Gastroesophageal sphincter (tissue), 4 donors: ENCODE measurements around the gene NKD2. TPM values are rescaled to one million over a fixed set of nuclear protein-coding genes. Genes with fewer than 3 reads are reported as not detected.
"Not testable (repeated sequence)": the region's sequence is repeated elsewhere in the genome, so short reads cannot be mapped to it uniquely, and the experiment has no call there.

Experiments
- ATAC-seq: fragments of 150-250 bp; one replicate; pipeline ENCODE4 v1.9.1; 2016; ENCODE audit warnings: mild to moderate bottlenecking, moderate library complexity
- H3K27ac ChIP-seq, 4 donors: fragments of 200-600 bp; sonication (generic) in 3 of 4; 1 replicate in 3 of 4; 2 replicates in 1 of 4; pipeline ENCODE4 v1.5.1; 2016 to 2019
- H3K27me3 ChIP-seq: fragments of 200-600 bp; sonication (generic); one replicate; pipeline ENCODE4 v1.5.1; 2019
- H3K36me3 ChIP-seq, 2 donors: fragments of 200-600 bp; sonication (generic); one replicate each; pipeline ENCODE4 v1.5.1; 2019; ENCODE audit warnings: control low read depth in 1 of 2
- H3K4me1 ChIP-seq, 3 donors: fragments of 200-600 bp; sonication (generic); 1 replicate in 2 of 3; 2 replicates in 1 of 3; pipeline ENCODE4 v1.5.1; 2016 to 2019; ENCODE audit warnings: control low read depth in 2 of 3
- H3K4me3 ChIP-seq, 2 donors: fragments of 200-600 bp; sonication (generic); one replicate each; pipeline ENCODE4 v1.5.1; 2019; ENCODE audit warnings: mild to moderate bottlenecking in 1 of 2, moderate library complexity in 1 of 2
- H3K9me3 ChIP-seq, 3 donors: fragments of 200-600 bp; sonication (generic); one replicate each; pipeline ENCODE4 v1.5.1; 2017 to 2019; ENCODE audit warnings: control low read depth in 2 of 3
- CTCF ChIP-seq, 4 experiments: fragments of 200-600 bp in 2 of 4; fragments of 450-650 bp in 2 of 4; sonication (generic) in 1 of 4; IDR thresholded peaks; one replicate each; pipeline ENCODE4 v1.5.1; 2017 to 2019; ENCODE audit warnings: antibody characterized with exemption in 4 of 4, mild to moderate bottlenecking in 2 of 4, moderate library complexity in 2 of 4
- EP300 ChIP-seq: sonication (generic); formaldehyde crosslinking; IDR thresholded peaks from one replicate; pipeline ENCODE4 v1.6.1; 2017; ENCODE audit warnings: antibody characterized with exemption, mild to moderate bottlenecking
- POLR2A ChIP-seq, 2 donors: fragments of 450-650 bp; IDR thresholded peaks; one replicate each; pipeline ENCODE4 v1.6.1; 2017; ENCODE audit warnings: antibody characterized with exemption in 2 of 2, mild to moderate bottlenecking in 2 of 2, moderate library complexity in 1 of 2
- POLR2AphosphoS5 ChIP-seq: sonication (generic); formaldehyde crosslinking; IDR thresholded peaks from one replicate; pipeline ENCODE4 v1.6.1; 2017; ENCODE audit warnings: antibody characterized with exemption
- WGBS, 2 donors: methylation state at CpG; one replicate each; pipeline ENCODE4 v1.1.5; 2018; ENCODE audit warnings: low coverage in 1 of 2; 5-methylcytosine and 5-hydroxymethylcytosine counted together
- total RNA-seq, 4 donors: library from RNA; depleted of rRNA; stranded (reverse); fragments of >200 nt; gene quantifications; one replicate each; pipeline ENCODE4 v1.1.0, GENCODE V29; 2016

The NKD2 gene
- total RNA-seq, 4 donors from 2014 or later: 1.8 to 6.1 (median 1.9) TPM

- no peak for ATAC-seq
- H3K9me3 ChIP-seq: no peaks in the 10 kb centered on the region
- H3K4me1 ChIP-seq: no peaks in the 10 kb centered on the region
- TF ChIP-seq POLR2A (IDR thresholded peaks at IDR 0.05) (no peak), CTCF (IDR thresholded peaks at IDR 0.05) (no peak), POLR2AphosphoS5 (no peak), EP300 (no peak)
- H3K27ac ChIP-seq: no peak overlapping the region
- no peak overlapping the region for H3K4me3 ChIP-seq
- 100% methylated on average over 1 of the region's 24 CpGs; no CpG with 5 or more reads in 1 of the 2 donors for WGBS, 2 donors
- no peaks in the 10 kb centered on the region for H3K27me3 ChIP-seq
- H3K36me3 ChIP-seq: peaks cover 0 to 96% of the 10 kb centered on the region in 2 donors
These were observed 52.0 kb downstream of the NKD2 start for GRCh38 chr5:1060535-1060981.

DNA sequence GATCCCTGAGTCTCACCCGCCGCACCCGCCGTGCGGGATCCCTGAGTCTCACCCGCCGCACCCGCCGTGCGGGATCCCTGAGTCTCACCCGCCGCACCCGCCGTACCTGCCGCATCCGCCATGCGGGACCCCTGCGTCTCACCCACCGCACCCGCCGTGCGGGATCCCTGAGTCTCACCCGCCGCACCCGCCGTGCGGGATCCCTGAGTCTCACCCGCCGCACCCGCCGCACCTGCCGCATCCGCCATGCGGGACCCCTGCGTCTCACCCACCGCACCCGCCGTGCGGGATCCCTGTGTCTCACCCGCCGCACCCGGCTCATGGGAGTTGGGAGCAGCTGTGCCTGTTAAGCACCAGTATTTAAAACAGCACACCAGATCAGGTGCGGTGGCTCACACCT lies 52.7 kb downstream of the NKD2 start:
- H3K36me3 ChIP-seq: peaks cover 0 to 94% of the 10 kb centered on the region in 2 donors
- not testable (repeated sequence) for H3K27ac ChIP-seq, H3K4me1 ChIP-seq, ATAC-seq, H3K4me3 ChIP-seq, H3K9me3 ChIP-seq, H3K27me3 ChIP-seq
- no CpG with 5 or more reads among the region's 43 CpGs for WGBS, 2 donors

- no peak for TF ChIP-seq POLR2A (IDR thresholded peaks at IDR 0.05)
- TF ChIP-seq CTCF (IDR thresholded peaks at IDR 0.05): no peak
- no peak for TF ChIP-seq POLR2AphosphoS5
- TF ChIP-seq EP300: no peak
- Histone ChIP-seq H3K4me1 (no peaks in the 10 kb centered on the region), H3K9me3 (no peaks in the 10 kb centered on the region), H3K36me3 (peaks cover 0 to 94% of the 10 kb centered on the region in 2 donors), H3K27me3 (no peaks in the 10 kb centered on the region), H3K4me3 (no peak overlapping the region), H3K27ac (no peak overlapping the region)
- 85 to 100% methylated on average over 1 to 5 of the region's 10 CpGs for WGBS, 2 donors
- no peak for ATAC-seq
These were observed 53.3 kb downstream of the NKD2 start for GRCh38 chr5:1061916-1062315.

GRCh38 chr5:1062761-1063568 lies 54.4 kb downstream of the NKD2 start:
- no peak for ATAC-seq
- peaks cover 0 to 94% of the 10 kb centered on the region in 2 donors for H3K36me3 ChIP-seq
- no peak overlapping the region for H3K27ac ChIP-seq
- no peak for TF ChIP-seq EP300
- TF ChIP-seq POLR2AphosphoS5: no peak
- no peak for TF ChIP-seq POLR2A (IDR thresholded peaks at IDR 0.05)
- no peaks in the 10 kb centered on the region for H3K4me1 ChIP-seq
- H3K4me3 ChIP-seq: no peak overlapping the region
- no peaks in the 10 kb centered on the region for H3K9me3 ChIP-seq
- no peaks in the 10 kb centered on the region for H3K27me3 ChIP-seq
- 100% methylated on average over 1 to 3 of the region's 36 CpGs for WGBS, 2 donors

- no CpG with 5 or more reads among the region's 56 CpGs for WGBS, 2 donors
- peaks cover 0 to 94% of the 10 kb centered on the region in 2 donors for H3K36me3 ChIP-seq
- H3K9me3 ChIP-seq: no peaks in the 10 kb centered on the region
- H3K27me3 ChIP-seq: no peaks in the 10 kb centered on the region
- ATAC-seq: no peak
- TF ChIP-seq POLR2A (IDR thresholded peaks at IDR 0.05) (no peak), POLR2AphosphoS5 (no peak), CTCF (IDR thresholded peaks at IDR 0.05) (no peak), EP300 (no peak)
- no peak overlapping the region for H3K4me3 ChIP-seq
- H3K27ac ChIP-seq: no peak overlapping the region
- no peaks in the 10 kb centered on the region for H3K4me1 ChIP-seq
These were observed 55.2 kb downstream of the NKD2 start for GRCh38 chr5:1063661-1064382.
